Lower leg skin (tissue), 4 donors: ENCODE data around the gene EPHA3. TPM values are rescaled to one million over a fixed set of nuclear protein-coding genes. Genes with fewer than 3 reads are reported as not detected.

Experiments
- DNase-seq, 2 donors: peaks; one replicate each; pipeline ENCODE4 v3.0.0-alpha.2; 2019; ENCODE audit warnings: low spot score in 2 of 2
- H3K4me3 ChIP-seq: fragments of 200-600 bp; sonication (generic); 2 replicates; pipeline ENCODE4 v1.5.1; 2017; ENCODE audit warnings: mild to moderate bottlenecking, low read depth; ENCODE audit not compliant: poor library complexity, severe bottlenecking
- CTCF ChIP-seq, 3 donors: fragments of 450-650 bp; IDR thresholded peaks; one replicate each; pipeline ENCODE4 v1.5.1; 2016; ENCODE audit warnings: antibody characterized with exemption in 3 of 3, mild to moderate bottlenecking in 3 of 3, moderate library complexity in 2 of 3
- POLR2A ChIP-seq, 2 donors: fragments of 450-650 bp; IDR thresholded peaks; one replicate each; pipeline ENCODE4 v1.6.1; 2016 to 2017; ENCODE audit warnings: antibody characterized with exemption in 2 of 2, mild to moderate bottlenecking in 1 of 2, moderate library complexity in 1 of 2
- WGBS, 2 donors: methylation state at CpG; one replicate each; pipeline ENCODE4 v1.1.5; 2018; 5-methylcytosine and 5-hydroxymethylcytosine counted together
- intact Hi-C: fragments of 100-400 bp; cut with DNase I; formaldehyde crosslinking; loops from one replicate; pipeline ENCODE4 v1.15.0; 2023; ENCODE audit warnings: low total_unique reads
- total RNA-seq, 4 donors: library from RNA; depleted of rRNA; stranded (reverse); fragments of >200 nt; gene quantifications; one replicate each; pipeline ENCODE4 v1.1.0, GENCODE V29; 2016

EPHA3 gene
- total RNA-seq, 4 donors from 2014 or later = 0.30 to 2.8 (median 1.0) TPM

GRCh38 chr3:89227634-89228033 lies 120.2 kb downstream of the EPHA3 start:
- 36 to 39% methylated on average over 2 of the region's 2 CpGs for WGBS, 2 donors
- no peak for TF ChIP-seq POLR2A (IDR thresholded peaks at IDR 0.05)
- no peak for TF ChIP-seq CTCF (IDR thresholded peaks at IDR 0.05)
- no peak overlapping the region for H3K4me3 ChIP-seq
- no peak for DNase-seq
- intact Hi-C loops = no loop called here

GRCh38 chr3:89232155-89232554 lies 124.7 kb downstream of the EPHA3 start:
- no peak for DNase-seq
- 89 to 100% methylated on average over 2 of the region's 2 CpGs for WGBS, 2 donors
- intact Hi-C loops = no loop called here
- H3K4me3 ChIP-seq = no peak overlapping the region
- TF ChIP-seq POLR2A (IDR thresholded peaks at IDR 0.05) = no peak

- intact Hi-C loops = no loop called here
- no peak overlapping the region for H3K4me3 ChIP-seq
- TF ChIP-seq CTCF (IDR thresholded peaks at IDR 0.05) = no peak
- no peak for TF ChIP-seq POLR2A (IDR thresholded peaks at IDR 0.05)
- no peak for DNase-seq
Observed at GRCh38 chr3:89234620-89235019, 127.2 kb downstream of the EPHA3 start.

GRCh38 chr3:89238846-89239245 lies 131.4 kb downstream of the EPHA3 start:
- 38 to 46% methylated on average over 2 of the region's 2 CpGs for WGBS, 2 donors
- TF ChIP-seq POLR2A (IDR thresholded peaks at IDR 0.05) (no peak), CTCF (IDR thresholded peaks at IDR 0.05) (no peak)
- intact Hi-C loops = no loop called here
- no peak overlapping the region for H3K4me3 ChIP-seq
- no peak for DNase-seq

GRCh38 chr3:89239774-89240173 lies 132.4 kb downstream of the EPHA3 start:
- WGBS, 2 donors = 71 to 84% methylated on average over 1 of the region's 1 CpG

GRCh38 chr3:89245612-89246011 lies 138.2 kb downstream of the EPHA3 start:
- TF ChIP-seq CTCF (IDR thresholded peaks at IDR 0.05) (no peak), POLR2A (IDR thresholded peaks at IDR 0.05) (no peak)
- WGBS, 2 donors = 94% methylated on average over 2 of the region's 2 CpGs
- intact Hi-C loops = no loop called here
- no peak overlapping the region for H3K4me3 ChIP-seq
- DNase-seq = no peak

More at GRCh38 chr3:89239774-89240173, 132.4 kb downstream of the EPHA3 start:
- no peak for TF ChIP-seq POLR2A (IDR thresholded peaks at IDR 0.05)
- no peak for DNase-seq
- intact Hi-C loops = no loop called here
- H3K4me3 ChIP-seq = no peak overlapping the region

- H3K4me3 ChIP-seq = no peak overlapping the region
- intact Hi-C loops = no loop called here
- no peak for DNase-seq
- 71 to 83% methylated on average over 1 of the region's 1 CpG for WGBS, 2 donors
- TF ChIP-seq POLR2A (IDR thresholded peaks at IDR 0.05) = no peak
- TF ChIP-seq CTCF (IDR thresholded peaks at IDR 0.05) = no peak
Observed at GRCh38 chr3:89246326-89246725, 138.9 kb downstream of the EPHA3 start.
